ENCODE measurements around the gene LRCH3. TPM values are rescaled to one million over a fixed set of nuclear protein-coding genes. Genes with fewer than 3 reads are reported as not detected.

LRCH3 gene
- total and polyA plus RNA-seq, 12 donors = 7.4 to 54.9 (median 40.8) TPM

GRCh38 chr3:197833930-197834715 is 43.1 kb downstream of the LRCH3 start:
- no peaks in the 10 kb centered on the region for H3K27me3 ChIP-seq
- peaks cover 0 to 40% of the 10 kb centered on the region in 2 donors for H3K36me3 ChIP-seq (replicated peaks in 1 of 2)
- H3K4me1 ChIP-seq (replicated peaks in 1 of 2) = no peaks in the 10 kb centered on the region
- no peaks in the 10 kb centered on the region for H3K9me3 ChIP-seq (replicated peaks in 1 of 3)
- 90 to 93% (median 92%) methylated on average over 8 of the region's 8 CpGs for WGBS, 4 donors
- H3K27ac ChIP-seq = no peak overlapping the region
- no peak for DNase-seq
- TF ChIP-seq CTCF (IDR thresholded peaks at IDR 0.05) (no peak), POLR2A (IDR thresholded peaks at IDR 0.05) (no peak)
- no peak overlapping the region for H3K4me3 ChIP-seq
- intact Hi-C loops (cut with DNase I) = no loop called here

DNA sequence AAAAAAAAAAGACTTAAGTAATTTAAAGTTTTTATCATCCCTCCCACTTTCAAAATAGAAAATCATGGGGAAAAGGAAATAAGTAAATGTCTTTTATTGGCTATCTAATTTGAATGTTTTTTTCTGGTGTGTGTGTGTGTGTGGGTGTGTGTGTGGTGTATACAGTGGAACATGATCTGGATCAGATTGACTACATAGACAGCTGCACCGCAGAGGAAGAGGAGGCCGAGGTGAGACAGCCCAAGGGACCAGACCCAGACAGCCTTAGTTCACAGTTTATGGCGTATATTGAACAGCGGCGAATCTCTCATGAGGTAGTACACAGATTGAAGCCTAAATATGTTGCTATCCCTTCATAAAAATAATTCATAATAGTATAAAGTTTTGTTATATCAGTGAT is 44.5 kb downstream of the LRCH3 start:
- WGBS, 4 donors = 96 to 97% (median 97%) methylated on average over 5 of the region's 5 CpGs
- intact Hi-C loops (cut with DNase I) = no loop called here

DNA sequence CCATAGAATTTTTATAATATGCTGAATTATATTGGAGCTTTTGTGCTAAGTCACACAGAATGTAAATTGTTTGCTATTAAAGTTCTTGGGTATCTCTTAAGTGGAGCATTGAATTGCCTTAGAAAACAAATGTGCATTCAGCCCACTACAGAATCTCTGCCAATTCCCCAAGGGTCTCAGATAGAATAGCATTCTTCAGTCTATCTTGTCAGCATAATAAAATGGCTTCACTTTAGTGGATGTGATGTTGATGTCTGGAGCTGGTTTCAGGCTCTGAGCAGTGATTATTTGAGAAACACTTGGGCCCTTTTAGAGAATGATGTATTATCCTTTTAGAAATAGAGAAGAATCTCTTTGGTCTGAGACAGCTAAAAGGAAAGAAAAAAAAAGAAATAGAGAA is 45.2 kb downstream of the LRCH3 start:
- no peak for TF ChIP-seq CTCF (IDR thresholded peaks at IDR 0.05)
- TF ChIP-seq POLR2A (IDR thresholded peaks at IDR 0.05) = no peak
- no peaks in the 10 kb centered on the region for H3K4me1 ChIP-seq (replicated peaks in 1 of 2)
- no peak overlapping the region for H3K27ac ChIP-seq
- no peak for DNase-seq
- no peaks in the 10 kb centered on the region for H3K27me3 ChIP-seq
- H3K36me3 ChIP-seq (replicated peaks in 1 of 2) = peaks cover 0 to 47% of the 10 kb centered on the region in 2 donors
- intact Hi-C loops (cut with DNase I) = no loop called here
- no peak overlapping the region for H3K4me3 ChIP-seq
- no peaks in the 10 kb centered on the region for H3K9me3 ChIP-seq (replicated peaks in 1 of 3)

More for the DNA sequence above, 44.5 kb downstream of the LRCH3 start:
- peaks cover 0 to 47% of the 10 kb centered on the region in 2 donors for H3K36me3 ChIP-seq (replicated peaks in 1 of 2)
- H3K9me3 ChIP-seq (replicated peaks in 1 of 3) = no peaks in the 10 kb centered on the region
- no peaks in the 10 kb centered on the region for H3K27me3 ChIP-seq
- no peak overlapping the region for H3K27ac ChIP-seq
- no peak for DNase-seq
- H3K4me1 ChIP-seq (replicated peaks in 1 of 2) = no peaks in the 10 kb centered on the region
- H3K4me3 ChIP-seq = no peak overlapping the region
- TF ChIP-seq CTCF (IDR thresholded peaks at IDR 0.05) = no peak
- TF ChIP-seq POLR2A (IDR thresholded peaks at IDR 0.05) = no peak

DNA sequence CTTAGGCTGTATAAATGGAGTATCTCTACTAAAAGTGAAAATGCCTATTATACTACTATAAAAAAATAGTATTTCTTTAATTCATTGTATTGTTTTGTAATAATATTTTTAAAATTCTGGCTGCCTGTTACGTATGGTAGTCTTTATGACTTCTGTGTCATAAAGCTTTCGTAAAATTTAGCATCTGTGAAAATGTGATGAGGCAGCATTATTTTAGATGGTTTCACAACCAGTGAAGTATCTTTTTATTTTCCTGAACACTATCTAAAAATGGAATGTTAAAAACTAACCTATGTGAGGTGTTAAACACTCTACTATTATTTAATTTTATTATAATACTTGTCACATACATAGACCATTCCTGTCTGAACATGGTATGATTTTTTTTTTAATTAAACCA is 46.2 kb downstream of the LRCH3 start:
- Histone ChIP-seq H3K4me3 (no peak overlapping the region), H3K4me1 (replicated peaks in 1 of 2) (no peaks in the 10 kb centered on the region), H3K36me3 (replicated peaks in 1 of 2) (peaks cover 0 to 49% of the 10 kb centered on the region in 2 donors), H3K27me3 (no peaks in the 10 kb centered on the region), H3K9me3 (replicated peaks in 1 of 3) (no peaks in the 10 kb centered on the region), H3K27ac (no peak overlapping the region)
- no peak for DNase-seq
- intact Hi-C loops (cut with DNase I) = no loop called here
- no peak for TF ChIP-seq POLR2A (IDR thresholded peaks at IDR 0.05)
- no peak for TF ChIP-seq CTCF (IDR thresholded peaks at IDR 0.05)
- 94 to 99% (median 95%) methylated on average over 2 of the region's 2 CpGs for WGBS, 4 donors
